GM18861 (cell line): ENCODE results near the gene FRZB.
A peak's percentile ranks its signal among the peaks of the same experiment; 100 is the strongest.

Experiments used
- ATAC-seq: cut with Tn5 transposase; IDR thresholded peaks from one replicate; pipeline ENCODE4 v1.9.1; 2021; ENCODE audit not compliant: unreplicated experiment

Gene FRZB

DNA sequence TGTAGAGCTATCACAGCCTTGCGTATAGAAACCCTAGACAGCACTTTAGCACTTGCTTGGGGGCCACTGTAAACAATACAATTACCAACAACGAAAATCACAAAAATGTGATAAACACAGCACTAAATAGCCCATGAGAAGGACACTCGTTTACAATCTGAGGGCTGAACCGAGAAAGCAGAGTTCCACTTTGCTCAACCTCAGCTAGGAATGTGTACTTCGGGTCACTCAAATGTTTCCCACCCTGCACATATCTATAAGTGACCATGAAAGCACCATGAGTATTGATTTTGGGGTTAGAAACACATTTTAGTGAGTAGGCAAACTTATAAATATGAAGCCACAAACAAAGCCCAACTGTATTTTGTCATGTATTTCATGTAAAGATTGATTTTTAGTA lies 62.3 kb downstream of the FRZB start:
- no peak for ATAC-seq

DNA sequence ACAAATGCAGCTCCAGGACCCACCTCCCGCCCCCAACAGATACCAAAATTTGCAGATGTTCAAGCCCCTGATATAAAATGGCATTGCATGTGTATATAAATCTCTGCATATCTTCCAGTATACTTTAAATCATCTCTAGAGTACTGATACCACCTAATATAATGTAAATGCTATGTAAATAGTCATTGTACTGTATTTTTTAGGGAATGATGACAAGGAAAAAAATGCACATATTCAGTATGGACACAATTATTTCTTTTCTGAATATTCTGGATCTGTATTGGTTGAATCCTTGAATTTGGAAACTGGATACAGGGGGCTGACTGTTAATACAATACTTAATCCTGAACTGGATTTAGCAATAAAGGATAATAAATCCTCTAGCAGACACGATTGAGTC lies 67.7 kb downstream of the FRZB start:
- ATAC-seq: no peak

DNA sequence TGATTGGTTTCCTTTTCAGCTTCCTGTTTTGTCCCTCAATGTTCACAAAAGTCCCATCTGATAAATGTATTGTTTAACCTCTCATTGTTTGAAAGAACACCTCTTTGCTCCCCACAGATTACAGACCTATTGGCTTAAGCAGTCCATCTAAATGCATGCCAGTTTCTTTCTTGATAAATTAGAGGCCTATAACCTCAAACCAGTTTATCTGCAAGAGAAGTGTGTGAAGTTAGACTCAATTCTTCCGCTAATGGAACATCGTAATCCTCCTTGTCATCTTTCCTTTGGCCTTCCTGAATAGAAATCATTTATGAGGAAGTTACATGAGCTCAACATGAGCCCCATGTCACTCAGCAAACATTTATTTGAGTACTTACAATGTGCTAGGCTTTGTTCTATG lies 74.0 kb downstream of the FRZB start:
- no peak for ATAC-seq

DNA sequence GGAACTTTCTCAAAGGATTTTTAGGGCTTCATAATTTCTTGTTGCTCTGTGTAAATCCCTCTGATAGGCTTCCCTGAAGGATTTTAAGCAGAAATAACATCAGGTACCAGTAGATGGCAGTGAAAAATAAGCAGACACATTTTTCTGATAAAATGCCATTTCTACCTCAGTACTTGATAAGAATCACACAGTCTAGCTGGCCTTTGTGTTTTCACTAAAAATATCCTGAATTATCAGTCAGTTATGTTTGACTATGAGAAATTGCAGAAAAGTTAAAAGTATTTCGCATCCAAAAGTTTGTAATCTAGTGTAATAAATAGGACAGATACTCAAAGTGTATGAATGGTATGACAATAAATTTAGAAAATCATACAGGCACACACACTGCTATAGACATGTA lies 81.7 kb downstream of the FRZB start:
- peak; percentile 77 for ATAC-seq

DNA sequence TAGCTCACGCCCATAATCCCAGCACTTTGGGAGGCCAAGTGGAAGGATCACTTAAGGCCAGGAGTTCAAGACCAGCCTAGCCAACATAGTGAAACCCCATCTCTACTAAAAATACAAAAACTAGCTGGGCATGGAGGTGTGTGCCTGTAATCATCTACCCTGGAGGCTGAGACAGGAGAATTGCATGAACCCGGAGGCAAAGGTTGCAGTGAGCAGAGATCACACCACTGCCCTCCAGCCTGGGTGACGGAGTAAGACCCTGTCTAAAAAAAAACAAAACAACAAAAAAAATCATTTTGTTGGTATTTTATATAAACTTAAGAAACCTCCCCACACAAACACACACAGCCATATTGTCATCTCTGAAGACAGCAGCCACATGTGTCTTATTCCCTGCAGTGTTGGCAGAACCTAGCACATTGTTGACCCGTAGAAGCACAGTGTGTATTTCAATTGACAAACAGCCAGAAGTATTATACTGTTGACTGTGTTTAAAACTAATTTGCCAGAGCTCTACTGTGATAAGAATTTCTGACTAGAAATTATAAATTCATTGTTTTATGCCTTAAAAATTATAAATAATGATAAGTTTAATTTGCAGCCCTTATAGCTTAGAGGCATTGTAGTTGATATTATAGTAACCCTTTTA lies 82.3 kb downstream of the FRZB start:
- ATAC-seq: no peak
